HEK293 (cell line): Measurements from ENCODE around the gene COX6A2.

Source experiments
- CTCF ChIA-PET: fragments of 350-600 bp; formaldehyde crosslinking; extraction: SDS; loops from one replicate; lab custom pipeline; 2021; ENCODE audit warnings: antibody characterized with exemption; lab: Yijun Ruan, JAX
- POLR2A ChIA-PET: fragments of 300-600 bp; formaldehyde crosslinking; extraction: SDS; loops from one replicate; lab custom pipeline; 2020; ENCODE audit warnings: antibody characterized with exemption, inconsistent platforms; lab: Yijun Ruan, JAX
- H3K27ac ChIP-seq: fragments of 200-500 bp; sonication (Bioruptor generic); 2 replicates; pipeline ENCODE4 v1.5.1; 2014; ENCODE audit warnings: low read depth, low read length, control low read depth, inconsistent platforms; ENCODE audit errors: extremely low read depth
- H3K36me3 ChIP-seq, 2 experiments: fragments of 200-500 bp in 1 of 2; sonication (Bioruptor generic) in 1 of 2; 1 replicate in 1 of 2; 2 replicates in 1 of 2; pipeline ENCODE4 v1.5.1; 2014 to 2017; ENCODE audit warnings: inconsistent platforms in 2 of 2, low read length in 2 of 2; ENCODE audit not compliant: control insufficient read depth in 2 of 2, insufficient read depth in 1 of 2
- H3K4me1 ChIP-seq: fragments of 200-500 bp; sonication (Bioruptor generic); 2 replicates; pipeline ENCODE4 v1.5.1; 2014; ENCODE audit warnings: mild to moderate bottlenecking, low read length, inconsistent platforms; ENCODE audit not compliant: control insufficient read depth, insufficient read depth
- H3K4me3 ChIP-seq: 2 replicates; pipeline ENCODE4 v1.5.1; 2011; ENCODE audit warnings: low read depth, mild to moderate bottlenecking, control low read depth, low read length, moderate library complexity
- H3K9me3 ChIP-seq: fragments of 200-500 bp; sonication (Bioruptor generic); 2 replicates; pipeline ENCODE4 v1.5.1; 2014; ENCODE audit warnings: low read depth, low read length, inconsistent platforms; ENCODE audit not compliant: control insufficient read depth, insufficient read depth
- KLF10 ChIP-seq: fragments of 450-650 bp; IDR thresholded peaks from 2 replicates; pipeline ENCODE4 v1.5.1; 2018; ENCODE audit warnings: missing biosample characterization, mild to moderate bottlenecking, missing genetic modification characterization
- KLF7 ChIP-seq: fragments of 450-650 bp; formaldehyde crosslinking; IDR thresholded peaks from 2 replicates; pipeline ENCODE4 v1.5.1; 2016; ENCODE audit warnings: missing biosample characterization, missing genetic modification characterization, borderline replicate concordance
- TRIM28 ChIP-seq: IDR thresholded peaks from 2 replicates; pipeline ENCODE4 v1.6.1; 2011; ENCODE audit warnings: low read length, control low read depth, borderline replicate concordance
- YY1 ChIP-seq: fragments of 450-650 bp; formaldehyde crosslinking; IDR thresholded peaks from 2 replicates; pipeline ENCODE4 v1.5.1; 2018; ENCODE audit warnings: missing biosample characterization, missing genetic modification characterization
- ZIC2 ChIP-seq: fragments of 450-650 bp; formaldehyde crosslinking; IDR thresholded peaks from 2 replicates; pipeline ENCODE4 v1.5.1; 2016; ENCODE audit warnings: missing biosample characterization, missing genetic modification characterization
- ZNF426 ChIP-seq: fragments of 450-650 bp; formaldehyde crosslinking; IDR thresholded peaks from 2 replicates; pipeline ENCODE4 v1.5.1; 2017; ENCODE audit warnings: missing biosample characterization, missing genetic modification characterization, mild to moderate bottlenecking, inconsistent platforms, moderate library complexity
- ZNF571 ChIP-seq: fragments of 450-650 bp; formaldehyde crosslinking; IDR thresholded peaks from 2 replicates; pipeline ENCODE4 v1.5.0; 2017; ENCODE audit warnings: missing biosample characterization, missing genetic modification characterization
- ZNF621 ChIP-seq: fragments of 450-650 bp; formaldehyde crosslinking; IDR thresholded peaks from 2 replicates; pipeline ENCODE4 v1.5.1; 2017; ENCODE audit warnings: missing biosample characterization, missing genetic modification characterization
- ZNF624 ChIP-seq: fragments of 450-650 bp; formaldehyde crosslinking; IDR thresholded peaks from 2 replicates; pipeline ENCODE4 v1.5.1; 2017; ENCODE audit warnings: missing biosample characterization, missing genetic modification characterization
- ZNF768 ChIP-seq: fragments of 450-650 bp; formaldehyde crosslinking; IDR thresholded peaks from 2 replicates; pipeline ENCODE4 v1.5.1; 2018; ENCODE audit warnings: missing biosample characterization, mild to moderate bottlenecking, missing genetic modification characterization
- ZNF843 ChIP-seq: fragments of 450-650 bp; formaldehyde crosslinking; IDR thresholded peaks from 2 replicates; pipeline ENCODE4 v1.5.1; 2016; ENCODE audit warnings: missing biosample characterization, missing genetic modification characterization
- TF ChIP-seq, protein P1 (sequence below): fragments of 450-650 bp; formaldehyde crosslinking; IDR thresholded peaks from 2 replicates; pipeline ENCODE4 v1.5.1; 2016; ENCODE audit warnings: missing biosample characterization, missing genetic modification characterization
- TF ChIP-seq, protein P2 (sequence below): fragments of 450-650 bp; formaldehyde crosslinking; conservative IDR thresholded peaks from 2 replicates; pipeline ENCODE4 v1.5.1; 2016; ENCODE audit warnings: low read depth, missing biosample characterization, missing genetic modification characterization
- TF ChIP-seq, protein P3 (sequence below): fragments of 450-650 bp; formaldehyde crosslinking; IDR thresholded peaks from 2 replicates; pipeline ENCODE4 v1.5.1; 2016; ENCODE audit warnings: missing biosample characterization, missing genetic modification characterization
- TF ChIP-seq, protein P4 (sequence below): fragments of 450-650 bp; formaldehyde crosslinking; IDR thresholded peaks from 2 replicates; pipeline ENCODE4 v1.5.1; 2016; ENCODE audit warnings: missing biosample characterization, missing genetic modification characterization

COX6A2 gene

DNA sequence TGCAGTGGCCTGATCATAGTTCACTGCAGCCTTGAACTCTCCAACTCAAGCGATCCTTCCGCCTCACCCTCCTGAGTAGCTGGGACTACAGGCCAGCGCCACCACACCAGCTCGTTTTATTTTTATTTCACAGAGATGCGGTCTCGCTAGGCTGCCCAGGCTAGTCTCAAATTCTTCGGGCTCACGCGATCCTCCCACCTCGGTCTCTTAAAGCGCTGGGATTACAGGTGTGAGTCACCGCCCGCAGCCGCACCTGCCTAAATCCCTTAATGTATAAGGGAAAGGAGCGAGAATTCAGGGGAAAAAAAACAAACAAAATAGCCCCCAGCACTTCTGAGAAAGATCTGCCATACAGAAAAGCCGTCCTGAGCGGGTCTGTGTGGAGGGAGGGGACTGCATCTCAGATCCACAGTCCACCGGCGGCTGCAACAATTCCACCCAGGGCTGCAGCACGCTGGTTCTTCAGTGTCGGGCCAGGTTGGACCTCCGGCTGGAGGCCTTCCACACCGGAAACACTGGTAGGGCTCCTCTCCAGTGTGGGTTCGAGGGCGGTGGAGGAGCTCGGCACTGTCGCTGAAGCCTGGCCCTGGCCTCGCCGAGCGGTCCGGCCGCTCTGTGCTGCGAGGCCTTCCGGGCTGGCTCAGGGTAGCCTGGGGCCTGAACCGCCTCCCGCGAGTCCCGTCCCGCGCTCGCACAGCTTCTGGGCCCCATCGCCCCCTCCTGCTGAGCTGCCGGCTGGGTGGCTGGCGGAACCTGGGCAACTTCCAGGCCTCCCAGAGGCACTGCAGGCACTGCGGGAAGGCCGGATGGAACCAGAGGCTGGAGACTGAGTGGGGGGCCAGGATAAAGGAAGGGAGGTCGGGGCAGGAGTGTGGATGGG is 7.4 kb upstream of the COX6A2 start:
- Histone ChIP-seq H3K4me3 (no peak overlapping the region), H3K4me1 (no peaks in the 10 kb centered on the region), H3K9me3 (no peaks in the 10 kb centered on the region), H3K27ac (no peak overlapping the region), H3K36me3 (no peaks in the 10 kb centered on the region)
- TF ChIP-seq ZNF843 (tag by site-specific recombination): 0 out of 2 replicates have a peak, but pooled peaks have one; percentile 13
- peak; percentile 25; the same call in 1 of the 2 replicates for TF ChIP-seq ZIC2 (tag by site-specific recombination)
- TF ChIP-seq ZNF768 (tag by site-specific recombination): no peak
- TF ChIP-seq, protein P1, sequence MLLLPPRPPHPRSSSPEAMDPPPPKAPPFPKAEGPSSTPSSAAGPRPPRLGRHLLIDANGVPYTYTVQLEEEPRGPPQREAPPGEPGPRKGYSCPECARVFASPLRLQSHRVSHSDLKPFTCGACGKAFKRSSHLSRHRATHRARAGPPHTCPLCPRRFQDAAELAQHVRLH: no peak
- CTCF ChIA-PET: no interaction called here
- POLR2A ChIA-PET: no interaction called here

DNA sequence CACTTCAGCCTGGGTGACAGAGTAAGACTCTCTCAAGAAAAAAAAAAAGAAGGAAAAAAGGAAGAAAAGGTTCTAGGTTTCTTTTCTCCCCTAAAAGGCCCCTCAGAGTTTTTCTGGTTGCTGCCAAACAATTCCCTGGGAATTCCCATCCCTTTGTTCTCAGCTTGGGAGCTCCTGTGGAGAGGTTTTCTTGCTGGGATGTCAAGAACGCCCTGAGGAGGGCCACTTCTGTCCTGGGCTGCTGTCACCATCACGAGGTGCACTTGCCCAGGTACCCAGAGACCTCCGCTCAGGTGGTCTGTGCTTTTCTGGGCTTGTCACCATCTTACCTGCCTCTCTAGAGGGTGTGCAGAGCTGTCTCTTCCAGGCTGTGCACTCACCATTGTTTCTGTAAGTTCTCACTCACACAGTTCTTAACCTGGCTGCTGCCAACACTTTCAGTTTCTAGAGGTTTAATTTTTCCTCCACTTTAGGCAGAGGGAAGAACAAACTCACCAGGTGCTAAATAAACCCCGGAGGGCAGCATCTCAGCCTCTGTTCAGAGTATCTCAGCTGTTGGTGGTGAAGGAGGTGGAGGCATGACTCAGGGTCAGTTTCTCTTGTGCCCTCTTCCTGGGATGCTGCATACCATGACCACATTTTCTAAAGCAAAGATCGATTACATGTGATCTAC is 2.4 kb upstream of the COX6A2 start:
- CTCF ChIA-PET: interaction anchor here (0.6 to 1.1 kb wide), 4 partner anchors 12 to 96 kb away, joined by 3 to 9 read pairs (median 6); partner anchors contain the start of gene ZNF843
- POLR2A ChIA-PET: no interaction called here
- no peak overlapping the region for H3K27ac ChIP-seq

DNA sequence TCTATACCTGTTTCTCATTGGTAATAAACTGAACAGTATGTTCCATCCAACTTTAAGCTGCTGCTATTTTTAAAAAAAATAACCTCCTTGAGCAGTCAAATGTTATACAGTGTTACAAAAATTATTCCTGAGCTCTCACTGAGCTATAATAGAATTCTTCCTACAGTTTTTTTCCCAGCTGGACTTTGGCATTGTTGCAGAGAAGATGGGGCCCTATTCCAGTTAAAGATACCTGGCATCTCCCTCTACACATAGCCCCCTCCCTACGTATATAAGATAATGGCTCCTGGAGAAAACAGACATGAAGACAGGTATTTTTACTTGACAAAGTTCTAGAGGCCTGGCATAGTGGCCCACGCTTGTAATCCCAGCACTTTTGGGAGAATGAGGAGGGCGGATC is 1.6 kb upstream of the COX6A2 start:
- TF ChIP-seq, protein P2, sequence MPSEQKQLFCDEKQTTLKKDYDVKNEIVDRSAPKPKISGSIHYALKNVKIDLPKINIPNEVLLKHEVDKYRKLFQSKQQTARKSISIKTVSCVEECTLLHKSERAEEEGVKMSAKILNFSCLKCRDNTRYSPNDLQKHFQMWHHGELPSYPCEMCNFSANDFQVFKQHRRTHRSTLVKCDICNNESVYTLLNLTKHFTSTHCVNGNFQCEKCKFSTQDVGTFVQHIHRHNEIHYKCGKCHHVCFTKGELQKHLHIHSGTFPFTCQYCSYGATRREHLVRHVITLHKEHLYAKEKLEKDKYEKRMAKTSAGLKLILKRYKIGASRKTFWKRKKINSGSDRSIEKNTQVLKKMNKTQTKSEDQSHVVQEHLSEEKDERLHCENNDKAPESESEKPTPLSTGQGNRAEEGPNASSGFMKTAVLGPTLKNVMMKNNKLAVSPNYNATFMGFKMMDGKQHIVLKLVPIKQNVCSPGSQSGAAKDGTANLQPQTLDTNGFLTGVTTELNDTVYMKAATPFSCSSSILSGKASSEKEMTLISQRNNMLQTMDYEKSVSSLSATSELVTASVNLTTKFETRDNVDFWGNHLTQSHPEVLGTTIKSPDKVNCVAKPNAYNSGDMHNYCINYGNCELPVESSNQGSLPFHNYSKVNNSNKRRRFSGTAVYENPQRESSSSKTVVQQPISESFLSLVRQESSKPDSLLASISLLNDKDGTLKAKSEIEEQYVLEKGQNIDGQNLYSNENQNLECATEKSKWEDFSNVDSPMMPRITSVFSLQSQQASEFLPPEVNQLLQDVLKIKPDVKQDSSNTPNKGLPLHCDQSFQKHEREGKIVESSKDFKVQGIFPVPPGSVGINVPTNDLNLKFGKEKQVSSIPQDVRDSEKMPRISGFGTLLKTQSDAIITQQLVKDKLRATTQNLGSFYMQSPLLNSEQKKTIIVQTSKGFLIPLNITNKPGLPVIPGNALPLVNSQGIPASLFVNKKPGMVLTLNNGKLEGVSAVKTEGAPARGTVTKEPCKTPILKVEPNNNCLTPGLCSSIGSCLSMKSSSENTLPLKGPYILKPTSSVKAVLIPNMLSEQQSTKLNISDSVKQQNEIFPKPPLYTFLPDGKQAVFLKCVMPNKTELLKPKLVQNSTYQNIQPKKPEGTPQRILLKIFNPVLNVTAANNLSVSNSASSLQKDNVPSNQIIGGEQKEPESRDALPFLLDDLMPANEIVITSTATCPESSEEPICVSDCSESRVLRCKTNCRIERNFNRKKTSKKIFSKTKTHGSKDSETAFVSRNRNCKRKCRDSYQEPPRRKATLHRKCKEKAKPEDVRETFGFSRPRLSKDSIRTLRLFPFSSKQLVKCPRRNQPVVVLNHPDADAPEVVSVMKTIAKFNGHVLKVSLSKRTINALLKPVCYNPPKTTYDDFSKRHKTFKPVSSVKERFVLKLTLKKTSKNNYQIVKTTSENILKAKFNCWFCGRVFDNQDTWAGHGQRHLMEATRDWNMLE (tag by site-specific recombination): no peak
- TF ChIP-seq ZNF426 (no peak), KLF7 (tag by site-specific recombination) (no peak), TRIM28 (no peak)
- TF ChIP-seq, protein P3, sequence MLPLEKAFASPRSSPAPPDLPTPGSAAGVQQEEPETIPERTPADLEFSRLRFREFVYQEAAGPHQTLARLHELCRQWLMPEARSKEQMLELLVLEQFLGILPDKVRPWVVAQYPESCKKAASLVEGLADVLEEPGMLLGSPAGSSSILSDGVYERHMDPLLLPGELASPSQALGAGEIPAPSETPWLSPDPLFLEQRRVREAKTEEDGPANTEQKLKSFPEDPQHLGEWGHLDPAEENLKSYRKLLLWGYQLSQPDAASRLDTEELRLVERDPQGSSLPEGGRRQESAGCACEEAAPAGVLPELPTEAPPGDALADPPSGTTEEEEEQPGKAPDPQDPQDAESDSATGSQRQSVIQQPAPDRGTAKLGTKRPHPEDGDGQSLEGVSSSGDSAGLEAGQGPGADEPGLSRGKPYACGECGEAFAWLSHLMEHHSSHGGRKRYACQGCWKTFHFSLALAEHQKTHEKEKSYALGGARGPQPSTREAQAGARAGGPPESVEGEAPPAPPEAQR (tag by site-specific recombination): no peak
- no peaks in the 10 kb centered on the region for H3K9me3 ChIP-seq
- H3K27ac ChIP-seq: no peak overlapping the region
- no peak overlapping the region for H3K4me3 ChIP-seq
- POLR2A ChIA-PET: no interaction called here
- no peaks in the 10 kb centered on the region for H3K36me3 ChIP-seq
- no peaks in the 10 kb centered on the region for H3K4me1 ChIP-seq
- CTCF ChIA-PET: interaction anchor here (1.1 kb wide), 1 partner anchor 13 kb away, joined by 6 read pairs; the partner anchor contains the start of gene ZNF843

More for the DNA sequence above, 2.4 kb upstream of the COX6A2 start:
- Histone ChIP-seq H3K4me3 (no peak overlapping the region), H3K36me3 (no peaks in the 10 kb centered on the region), H3K4me1 (no peaks in the 10 kb centered on the region), H3K9me3 (no peaks in the 10 kb centered on the region)
- no peak for TF ChIP-seq ZNF621
- TF ChIP-seq KLF10 (tag by site-specific recombination): no peak
- TF ChIP-seq ZNF571 (tag by site-specific recombination): no peak
- no peak for TF ChIP-seq YY1
- TF ChIP-seq TRIM28: no peak
- TF ChIP-seq, protein P4, sequence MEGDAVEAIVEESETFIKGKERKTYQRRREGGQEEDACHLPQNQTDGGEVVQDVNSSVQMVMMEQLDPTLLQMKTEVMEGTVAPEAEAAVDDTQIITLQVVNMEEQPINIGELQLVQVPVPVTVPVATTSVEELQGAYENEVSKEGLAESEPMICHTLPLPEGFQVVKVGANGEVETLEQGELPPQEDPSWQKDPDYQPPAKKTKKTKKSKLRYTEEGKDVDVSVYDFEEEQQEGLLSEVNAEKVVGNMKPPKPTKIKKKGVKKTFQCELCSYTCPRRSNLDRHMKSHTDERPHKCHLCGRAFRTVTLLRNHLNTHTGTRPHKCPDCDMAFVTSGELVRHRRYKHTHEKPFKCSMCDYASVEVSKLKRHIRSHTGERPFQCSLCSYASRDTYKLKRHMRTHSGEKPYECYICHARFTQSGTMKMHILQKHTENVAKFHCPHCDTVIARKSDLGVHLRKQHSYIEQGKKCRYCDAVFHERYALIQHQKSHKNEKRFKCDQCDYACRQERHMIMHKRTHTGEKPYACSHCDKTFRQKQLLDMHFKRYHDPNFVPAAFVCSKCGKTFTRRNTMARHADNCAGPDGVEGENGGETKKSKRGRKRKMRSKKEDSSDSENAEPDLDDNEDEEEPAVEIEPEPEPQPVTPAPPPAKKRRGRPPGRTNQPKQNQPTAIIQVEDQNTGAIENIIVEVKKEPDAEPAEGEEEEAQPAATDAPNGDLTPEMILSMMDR (tag by site-specific recombination): no peak
- TF ChIP-seq ZNF624 (tag by site-specific recombination): no peak
